ENCODE results near the gene CHST15. TPM values are rescaled to one million over a fixed set of nuclear protein-coding genes. Genes with fewer than 3 reads are reported as not detected.

The CHST15 gene
- total RNA-seq, 5 donors from 2014 or later (not counting 1 experiment from before 2014, with no cell fraction given): 0.95 to 4.2 (median 1.3) TPM

- Histone ChIP-seq H3K36me3 (ENCODE audit: control insufficient read depth in 2 of 2, extremely low read depth in 1 of 2, insufficient read depth in 1 of 2, low read length in 1 of 2) (peaks cover 0 to 3% of the 10 kb centered on the region in 2 donors), H3K4me3 (ENCODE audit: control insufficient read depth in 1 of 2, extremely low read depth in 1 of 2, low read length in 1 of 2) (no peak overlapping the region), H3K4me1 (ENCODE audit: control insufficient read depth in 1 of 2, extremely low read depth in 1 of 2, insufficient read depth in 2 of 2, low read length in 2 of 2) (peaks cover 2 to 8% of the 10 kb centered on the region in 2 experiments), H3K9me3 (no peaks in the 10 kb centered on the region), H3K27me3 (replicated peaks in 1 of 2; ENCODE audit: control insufficient read depth in 2 of 2, extremely low read depth in 1 of 2, insufficient read depth in 2 of 2, low read length in 1 of 2) (peaks cover 0 to 18% of the 10 kb centered on the region in 2 experiments), H3K27ac (ENCODE audit: low read length) (no peak overlapping the region)
- no peaks in the 10 kb centered on the region for H3K4me1 Mint-ChIP-seq
- no peaks in the 10 kb centered on the region for H3K36me3 Mint-ChIP-seq
- H3K27ac Mint-ChIP-seq: no peak overlapping the region
- H3K9me3 Mint-ChIP-seq: peaks cover 0 to 3% (median 0%) of the 10 kb centered on the region in 3 donors
- ChIA-PET CTCF (no interaction called here), POLR2A (no interaction called here)
- H3K4me3 Mint-ChIP-seq: no peak overlapping the region
- no peak for ATAC-seq (replicated peaks in 1 of 4)
- H3K27me3 Mint-ChIP-seq: no peaks in the 10 kb centered on the region
- DNase-seq: no peak
- 85% methylated on average over 2 of the region's 7 CpGs for WGBS (ENCODE audit: insufficient coverage)
Measured at GRCh38 chr10:124006526-124006925, 86.9 kb downstream of the CHST15 start.

- H3K4me1 ChIP-seq (ENCODE audit: control insufficient read depth in 1 of 2, extremely low read depth in 1 of 2, insufficient read depth in 2 of 2, low read length in 2 of 2): peaks cover 2 to 8% of the 10 kb centered on the region in 2 experiments
- Mint-ChIP-seq H3K27me3 (no peaks in the 10 kb centered on the region), H3K9me3 (no peaks in the 10 kb centered on the region), H3K4me1 (no peaks in the 10 kb centered on the region), H3K36me3 (no peaks in the 10 kb centered on the region), H3K27ac (no peak overlapping the region), H3K4me3 (no peak overlapping the region)
- CTCF ChIA-PET: interaction anchor here in 1 of 2 donors (1.2 kb wide), 1 partner anchor 11 kb away, joined by 4 read pairs; no protein-coding TSS in a partner anchor
- ATAC-seq (replicated peaks in 1 of 4): no peak
- H3K27ac ChIP-seq (ENCODE audit: low read length): no peak overlapping the region
- WGBS (ENCODE audit: insufficient coverage): 84% methylated on average over 10 of the region's 12 CpGs
- DNase-seq: no peak
- POLR2A ChIA-PET: no interaction called here
- H3K36me3 ChIP-seq (ENCODE audit: control insufficient read depth in 2 of 2, extremely low read depth in 1 of 2, insufficient read depth in 1 of 2, low read length in 1 of 2): peaks cover 0 to 3% of the 10 kb centered on the region in 2 donors
- H3K4me3 ChIP-seq (ENCODE audit: control insufficient read depth in 1 of 2, extremely low read depth in 1 of 2, low read length in 1 of 2): no peak overlapping the region
- H3K9me3 ChIP-seq: no peaks in the 10 kb centered on the region
- H3K27me3 ChIP-seq (replicated peaks in 1 of 2; ENCODE audit: control insufficient read depth in 2 of 2, extremely low read depth in 1 of 2, insufficient read depth in 2 of 2, low read length in 1 of 2): peaks cover 0 to 18% of the 10 kb centered on the region in 2 experiments
Measured at GRCh38 chr10:124005991-124006392, 87.4 kb downstream of the CHST15 start.

GRCh38 chr10:124005091-124005490 is 88.3 kb downstream of the CHST15 start:
- Mint-ChIP-seq H3K4me1 (no peaks in the 10 kb centered on the region), H3K27me3 (no peaks in the 10 kb centered on the region), H3K27ac (no peak overlapping the region), H3K9me3 (no peaks in the 10 kb centered on the region), H3K36me3 (no peaks in the 10 kb centered on the region), H3K4me3 (no peak overlapping the region)
- Histone ChIP-seq H3K4me3 (ENCODE audit: control insufficient read depth in 1 of 2, extremely low read depth in 1 of 2, low read length in 1 of 2) (no peak overlapping the region), H3K36me3 (ENCODE audit: control insufficient read depth in 2 of 2, extremely low read depth in 1 of 2, insufficient read depth in 1 of 2, low read length in 1 of 2) (peaks cover 0 to 3% of the 10 kb centered on the region in 2 donors), H3K4me1 (ENCODE audit: control insufficient read depth in 1 of 2, extremely low read depth in 1 of 2, insufficient read depth in 2 of 2, low read length in 2 of 2) (peaks cover 2 to 8% of the 10 kb centered on the region in 2 experiments), H3K27ac (ENCODE audit: low read length) (no peak overlapping the region), H3K9me3 (no peaks in the 10 kb centered on the region), H3K27me3 (replicated peaks in 1 of 2; ENCODE audit: control insufficient read depth in 2 of 2, extremely low read depth in 1 of 2, insufficient read depth in 2 of 2, low read length in 1 of 2) (peaks cover 0 to 22% of the 10 kb centered on the region in 2 experiments)
- no peak for DNase-seq
- 87% methylated on average over 5 of the region's 10 CpGs for WGBS (ENCODE audit: insufficient coverage)
- ATAC-seq (replicated peaks in 1 of 4): no peak
- POLR2A ChIA-PET: no interaction called here
- CTCF ChIA-PET: interaction anchor here (1.2 to 1.8 kb wide), 2 partner anchors 10 kb away, joined by 4 read pairs; no protein-coding TSS in a partner anchor

- POLR2A ChIA-PET: no interaction called here
- Mint-ChIP-seq H3K4me1 (no peaks in the 10 kb centered on the region), H3K27ac (no peak overlapping the region), H3K27me3 (no peaks in the 10 kb centered on the region), H3K36me3 (no peaks in the 10 kb centered on the region), H3K9me3 (no peaks in the 10 kb centered on the region), H3K4me3 (no peak overlapping the region)
- CTCF ChIA-PET: interaction anchor here in 1 of 2 donors (1.8 kb wide), 1 partner anchor 10 kb away, joined by 4 read pairs; no protein-coding TSS in a partner anchor
- Histone ChIP-seq H3K4me1 (ENCODE audit: control insufficient read depth in 1 of 2, extremely low read depth in 1 of 2, insufficient read depth in 2 of 2, low read length in 2 of 2) (peaks cover 2 to 8% of the 10 kb centered on the region in 2 experiments), H3K36me3 (ENCODE audit: control insufficient read depth in 2 of 2, extremely low read depth in 1 of 2, insufficient read depth in 1 of 2, low read length in 1 of 2) (peaks cover 0 to 2% of the 10 kb centered on the region in 2 donors), H3K9me3 (no peaks in the 10 kb centered on the region), H3K4me3 (ENCODE audit: control insufficient read depth in 1 of 2, extremely low read depth in 1 of 2, low read length in 1 of 2) (no peak overlapping the region), H3K27ac (ENCODE audit: low read length) (no peak overlapping the region), H3K27me3 (replicated peaks in 1 of 2; ENCODE audit: control insufficient read depth in 2 of 2, extremely low read depth in 1 of 2, insufficient read depth in 2 of 2, low read length in 1 of 2) (peaks cover 0 to 22% of the 10 kb centered on the region in 2 experiments)
- ATAC-seq (replicated peaks in 1 of 4) (no peak), DNase-seq (no peak)
- WGBS (ENCODE audit: insufficient coverage): no CpG with 5 or more reads among the region's 2 CpGs
Measured at GRCh38 chr10:124004663-124005004, 88.8 kb downstream of the CHST15 start.

- Mint-ChIP-seq H3K36me3 (no peaks in the 10 kb centered on the region), H3K4me3 (no peak overlapping the region), H3K4me1 (no peaks in the 10 kb centered on the region), H3K27ac (no peak overlapping the region), H3K27me3 (peaks cover 2 to 4% of the 10 kb centered on the region in 2 donors), H3K9me3 (no peaks in the 10 kb centered on the region)
- Histone ChIP-seq H3K36me3 (ENCODE audit: control insufficient read depth in 2 of 2, extremely low read depth in 1 of 2, insufficient read depth in 1 of 2, low read length in 1 of 2) (no peaks in the 10 kb centered on the region), H3K9me3 (no peaks in the 10 kb centered on the region), H3K4me1 (ENCODE audit: control insufficient read depth in 1 of 2, extremely low read depth in 1 of 2, insufficient read depth in 2 of 2, low read length in 2 of 2) (peaks cover 2 to 8% of the 10 kb centered on the region in 2 experiments), H3K27ac (ENCODE audit: low read length) (no peak overlapping the region), H3K4me3 (ENCODE audit: control insufficient read depth in 1 of 2, extremely low read depth in 1 of 2, low read length in 1 of 2) (no peak overlapping the region), H3K27me3 (replicated peaks in 1 of 2; ENCODE audit: control insufficient read depth in 2 of 2, extremely low read depth in 1 of 2, insufficient read depth in 2 of 2, low read length in 1 of 2) (peaks cover 0 to 24% of the 10 kb centered on the region in 2 experiments)
- WGBS (ENCODE audit: insufficient coverage): 63% methylated on average over 10 of the region's 11 CpGs
- ATAC-seq (replicated peaks in 1 of 4): no peak
- CTCF ChIA-PET: interaction anchor here in 1 of 2 donors (1.8 kb wide), 1 partner anchor 9 kb away, joined by 4 read pairs; no protein-coding TSS in a partner anchor
- DNase-seq: peak in 1 of 35 experiments; percentile 20
- POLR2A ChIA-PET: no interaction called here
Measured at GRCh38 chr10:124003871-124004662, 89.3 kb downstream of the CHST15 start.

GRCh38 chr10:124003481-124003870 is 89.9 kb downstream of the CHST15 start:
- H3K36me3 Mint-ChIP-seq: no peaks in the 10 kb centered on the region
- Histone ChIP-seq H3K36me3 (ENCODE audit: control insufficient read depth in 2 of 2, extremely low read depth in 1 of 2, insufficient read depth in 1 of 2, low read length in 1 of 2) (no peaks in the 10 kb centered on the region), H3K4me1 (ENCODE audit: control insufficient read depth in 1 of 2, extremely low read depth in 1 of 2, insufficient read depth in 2 of 2, low read length in 2 of 2) (peaks cover 2 to 8% of the 10 kb centered on the region in 2 experiments), H3K4me3 (ENCODE audit: control insufficient read depth in 1 of 2, extremely low read depth in 1 of 2, low read length in 1 of 2) (no peak overlapping the region), H3K9me3 (no peaks in the 10 kb centered on the region), H3K27ac (ENCODE audit: low read length) (no peak overlapping the region), H3K27me3 (replicated peaks in 1 of 2; ENCODE audit: control insufficient read depth in 2 of 2, extremely low read depth in 1 of 2, insufficient read depth in 2 of 2, low read length in 1 of 2) (peaks cover 0 to 24% of the 10 kb centered on the region in 2 experiments)
- no peak for DNase-seq
- 80% methylated on average over 2 of the region's 4 CpGs for WGBS (ENCODE audit: insufficient coverage)
- H3K4me1 Mint-ChIP-seq: no peaks in the 10 kb centered on the region
- CTCF ChIA-PET: interaction anchor here in 1 of 2 donors (1.8 kb wide), 1 partner anchor 9 kb away, joined by 4 read pairs; no protein-coding TSS in a partner anchor
- H3K9me3 Mint-ChIP-seq: no peaks in the 10 kb centered on the region
- no peak overlapping the region for H3K27ac Mint-ChIP-seq
- peaks cover 2 to 8% of the 10 kb centered on the region in 2 donors for H3K27me3 Mint-ChIP-seq
- H3K4me3 Mint-ChIP-seq: no peak overlapping the region
- POLR2A ChIA-PET: no interaction called here
- ATAC-seq (replicated peaks in 1 of 4): no peak
